Endothelial cell of umbilical vein (primary cell): Measurements from ENCODE around the gene TBX2.
A peak's percentile ranks its signal among the peaks of the same experiment; 100 is the strongest.

ENCODE experiments used
- EZH2 ChIP-seq: IDR thresholded peaks from 2 replicates; pipeline ENCODE4 v1.6.1; 2012; ENCODE audit warnings: borderline replicate concordance, low read depth, mild to moderate bottlenecking, moderate library complexity, low read length, inconsistent platforms; ENCODE audit not compliant: severe bottlenecking
- JUN ChIP-seq: IDR thresholded peaks from 2 replicates; pipeline ENCODE4 v1.6.1; 2011; ENCODE audit warnings: borderline replicate concordance, low read depth; ENCODE audit not compliant: insufficient read length, insufficient read depth
- TF ChIP-seq, protein P1 (sequence below), 2 donors: IDR thresholded peaks; 1 replicate in 1 of 2; 2 replicates in 1 of 2; pipeline ENCODE4 v1.5.1; 2011; ENCODE audit warnings: low read length in 2 of 2, mild to moderate bottlenecking in 2 of 2, moderate library complexity in 2 of 2, control low read depth in 1 of 2, inconsistent platforms in 1 of 2, low read depth in 1 of 2; ENCODE audit not compliant: insufficient read depth in 1 of 2; ENCODE audit errors: extremely low read depth in 1 of 2

DNA sequence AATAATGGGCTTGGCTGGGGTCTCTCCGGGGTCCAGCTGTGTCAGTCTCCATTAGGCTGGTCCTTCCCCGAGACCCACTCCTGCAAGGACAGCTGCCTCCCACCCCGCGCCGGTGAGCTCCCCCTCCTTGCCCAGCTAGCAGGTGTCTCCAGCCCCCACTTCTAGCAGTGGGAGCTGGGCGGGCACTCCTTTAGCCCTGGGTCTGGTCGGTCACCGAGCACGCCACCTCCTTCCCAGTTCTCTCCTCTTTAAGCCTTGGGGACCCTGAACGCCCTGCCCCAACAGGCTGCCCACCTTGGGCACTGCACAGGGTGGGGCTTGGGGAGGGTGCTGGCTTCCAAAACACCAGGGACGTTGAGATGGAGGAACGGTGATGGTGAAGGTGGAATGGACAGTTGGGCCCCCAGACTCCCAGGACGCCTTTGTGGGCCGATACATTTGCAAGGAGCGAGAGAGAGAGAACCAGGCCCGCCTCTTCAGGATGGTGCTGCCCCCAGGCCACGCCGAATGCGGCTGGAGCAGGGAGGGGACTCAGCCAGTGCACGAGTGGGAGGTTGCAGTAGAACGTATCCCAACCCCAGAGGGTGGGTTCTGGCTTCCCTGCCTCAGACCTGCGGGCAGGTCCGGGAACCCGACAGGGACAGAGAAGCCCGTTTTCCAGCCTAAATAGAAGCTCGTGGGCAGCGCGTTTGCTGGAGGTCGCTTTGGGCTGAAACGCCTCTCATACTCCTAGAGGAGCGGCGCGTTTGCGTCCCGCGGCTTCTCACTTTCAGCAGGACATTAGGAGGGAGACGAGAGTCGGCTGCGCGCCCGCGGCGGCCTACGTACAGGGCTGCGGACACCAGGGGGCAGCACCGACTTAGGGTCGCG is 10.7 kb downstream of the TBX2 start:
- TF ChIP-seq, protein P1, sequence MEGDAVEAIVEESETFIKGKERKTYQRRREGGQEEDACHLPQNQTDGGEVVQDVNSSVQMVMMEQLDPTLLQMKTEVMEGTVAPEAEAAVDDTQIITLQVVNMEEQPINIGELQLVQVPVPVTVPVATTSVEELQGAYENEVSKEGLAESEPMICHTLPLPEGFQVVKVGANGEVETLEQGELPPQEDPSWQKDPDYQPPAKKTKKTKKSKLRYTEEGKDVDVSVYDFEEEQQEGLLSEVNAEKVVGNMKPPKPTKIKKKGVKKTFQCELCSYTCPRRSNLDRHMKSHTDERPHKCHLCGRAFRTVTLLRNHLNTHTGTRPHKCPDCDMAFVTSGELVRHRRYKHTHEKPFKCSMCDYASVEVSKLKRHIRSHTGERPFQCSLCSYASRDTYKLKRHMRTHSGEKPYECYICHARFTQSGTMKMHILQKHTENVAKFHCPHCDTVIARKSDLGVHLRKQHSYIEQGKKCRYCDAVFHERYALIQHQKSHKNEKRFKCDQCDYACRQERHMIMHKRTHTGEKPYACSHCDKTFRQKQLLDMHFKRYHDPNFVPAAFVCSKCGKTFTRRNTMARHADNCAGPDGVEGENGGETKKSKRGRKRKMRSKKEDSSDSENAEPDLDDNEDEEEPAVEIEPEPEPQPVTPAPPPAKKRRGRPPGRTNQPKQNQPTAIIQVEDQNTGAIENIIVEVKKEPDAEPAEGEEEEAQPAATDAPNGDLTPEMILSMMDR (IDR thresholded peaks at IDR 0.05; ENCODE audit: extremely low read depth in 1 of 2, insufficient read depth in 1 of 2, low read depth in 1 of 2, low read length in 2 of 2): peak; percentile 52 to 79
- TF ChIP-seq EZH2 (peak; percentile 84), JUN (no peak)
